ENCODE results near the gene VPS13C.

DNA sequence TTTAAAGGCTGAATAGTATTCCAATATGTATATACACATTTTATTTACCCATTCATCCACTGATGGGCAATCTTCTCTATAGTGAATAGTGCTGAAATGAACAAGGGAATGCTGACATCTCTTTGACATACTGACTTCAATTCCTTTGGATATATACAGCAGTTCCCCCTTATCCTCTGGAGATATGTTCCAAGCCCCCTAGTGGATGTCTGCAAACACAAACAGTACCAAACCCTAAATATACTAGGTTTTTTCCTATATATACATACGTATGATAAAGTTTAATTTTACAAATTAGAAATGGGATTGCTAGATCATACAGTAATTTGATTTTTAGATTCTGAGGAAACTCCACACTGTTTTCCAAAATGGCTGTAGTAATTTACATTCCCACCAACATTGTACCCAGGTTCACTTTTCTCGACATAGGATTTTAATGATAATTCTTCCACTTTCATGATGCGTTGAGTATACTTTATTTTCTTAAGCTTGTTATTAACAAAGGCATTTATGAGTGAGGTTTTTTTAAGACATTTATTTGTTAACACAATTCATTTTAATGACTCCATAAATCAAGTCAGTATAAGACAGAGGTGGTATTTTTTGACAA, 38.2 kb downstream of the VPS13C start:
- TF ChIP-seq POLR2A (IDR thresholded peaks at IDR 0.05; ENCODE audit: low read depth, low read length) (no peak), POLR2AphosphoS5 (IDR thresholded peaks at IDR 0.05; ENCODE audit: low read depth, low read length) (no peak)
